SH-SY5Y (cell line): Measurements from ENCODE around the gene ATAD2B.

Experiments
- GATA2 ChIP-seq: IDR thresholded peaks from 2 replicates; pipeline ENCODE4 v1.6.1; 2011; ENCODE audit warnings: mild to moderate bottlenecking, low read depth, low read length
- GATA3 ChIP-seq: IDR thresholded peaks from 2 replicates; pipeline ENCODE4 v1.6.1; 2011; ENCODE audit warnings: low read depth, mild to moderate bottlenecking, low read length, moderate library complexity

GRCh38 chr2:23782646-23783045 is 144.3 kb downstream of the ATAD2B start:
- TF ChIP-seq GATA3 (no peak), GATA2 (no peak)
